ENCODE results near the gene PREX1.

PREX1 gene

GRCh38 chr20:48625136-48625900, 202.5 kb downstream of the PREX1 start:
- ChIA-PET CTCF (interaction anchor here (0.9 to 1.2 kb wide), 2 partner anchors 8 to 962 kb away, joined by 3 to 7 read pairs; no protein-coding TSS in a partner anchor), POLR2A (no interaction called here)
- no peak overlapping the region for H3K4me3 ChIP-seq (ENCODE audit: control insufficient read depth in 1 of 7, extremely low read depth in 1 of 7, insufficient read depth in 4 of 7, low read depth in 2 of 7, low read length in 6 of 7)
- H3K4me1 ChIP-seq (ENCODE audit: control extremely low read depth in 1 of 4, control insufficient read depth in 4 of 4, insufficient read depth in 4 of 4, low read length in 3 of 4), result peaks cover 0 to 32% (median 24%) of the 10 kb centered on the region in 4 experiments
- H3K27me3 ChIP-seq (replicated peaks in 2 of 5; ENCODE audit: control insufficient read depth in 4 of 5, insufficient read depth in 5 of 5, low read length in 4 of 5), result peaks cover 0 to 2% (median 0%) of the 10 kb centered on the region in 5 experiments
- H3K9me3 ChIP-seq (ENCODE audit: control extremely low read depth in 1 of 5, control insufficient read depth in 4 of 5, insufficient read depth in 2 of 5, low read depth in 1 of 5, low read length in 4 of 5), result no peaks in the 10 kb centered on the region
- no peak overlapping the region for H3K27ac ChIP-seq (ENCODE audit: insufficient read depth in 1 of 2, low read depth in 1 of 2, low read length in 2 of 2, poor library complexity in 1 of 2, severe bottlenecking in 2 of 2)
- H3K36me3 ChIP-seq (ENCODE audit: control insufficient read depth in 4 of 4, insufficient read depth in 4 of 4, low read length in 3 of 4), result peaks cover 0 to 57% (median 40%) of the 10 kb centered on the region in 4 experiments
- no peak for DNase-seq
- WGBS (ENCODE audit: insufficient coverage), result 96% methylated on average over 27 of the region's 29 CpGs

- POLR2A ChIA-PET, result no interaction called here
Observed at GRCh38 chr20:48624315-48625020, 203.3 kb downstream of the PREX1 start.

GRCh38 chr20:48623906-48624265, 203.9 kb downstream of the PREX1 start:
- CTCF ChIA-PET, result interaction anchor here (0.9 to 1.5 kb wide), 4 partner anchors 9 to 959 kb away, joined by 3 to 7 read pairs (median 4); no protein-coding TSS in a partner anchor

More at GRCh38 chr20:48624315-48625020, 203.3 kb downstream of the PREX1 start:
- 92% methylated on average over 15 of the region's 23 CpGs for WGBS (ENCODE audit: insufficient coverage)
- CTCF ChIA-PET, result interaction anchor here (0.9 to 1.5 kb wide), 4 partner anchors 8 to 960 kb away, joined by 3 to 7 read pairs (median 4); no protein-coding TSS in a partner anchor
- H3K9me3 ChIP-seq (ENCODE audit: control extremely low read depth in 1 of 5, control insufficient read depth in 4 of 5, insufficient read depth in 2 of 5, low read depth in 1 of 5, low read length in 4 of 5), result no peaks in the 10 kb centered on the region
- DNase-seq, result no peak
- peaks cover 0 to 49% (median 33%) of the 10 kb centered on the region in 4 experiments for H3K36me3 ChIP-seq (ENCODE audit: control insufficient read depth in 4 of 4, insufficient read depth in 4 of 4, low read length in 3 of 4)
- peaks cover 0 to 32% (median 24%) of the 10 kb centered on the region in 4 experiments for H3K4me1 ChIP-seq (ENCODE audit: control extremely low read depth in 1 of 4, control insufficient read depth in 4 of 4, insufficient read depth in 4 of 4, low read length in 3 of 4)
- H3K27me3 ChIP-seq (replicated peaks in 2 of 5; ENCODE audit: control insufficient read depth in 4 of 5, insufficient read depth in 5 of 5, low read length in 4 of 5), result peaks cover 0 to 11% (median 2%) of the 10 kb centered on the region in 5 experiments
- H3K4me3 ChIP-seq (ENCODE audit: control insufficient read depth in 1 of 7, extremely low read depth in 1 of 7, insufficient read depth in 4 of 7, low read depth in 2 of 7, low read length in 6 of 7), result no peak overlapping the region
- no peak overlapping the region for H3K27ac ChIP-seq (ENCODE audit: insufficient read depth in 1 of 2, low read depth in 1 of 2, low read length in 2 of 2, poor library complexity in 1 of 2, severe bottlenecking in 2 of 2)

GRCh38 chr20:48623176-48623905, 204.5 kb downstream of the PREX1 start:
- Histone ChIP-seq H3K4me3 (ENCODE audit: control insufficient read depth in 1 of 7, extremely low read depth in 1 of 7, insufficient read depth in 4 of 7, low read depth in 2 of 7, low read length in 6 of 7) (no peak overlapping the region), H3K4me1 (ENCODE audit: control extremely low read depth in 1 of 4, control insufficient read depth in 4 of 4, insufficient read depth in 4 of 4, low read length in 3 of 4) (peaks cover 0 to 32% (median 23%) of the 10 kb centered on the region in 4 experiments), H3K27ac (ENCODE audit: insufficient read depth in 1 of 2, low read depth in 1 of 2, low read length in 2 of 2, poor library complexity in 1 of 2, severe bottlenecking in 2 of 2) (no peak overlapping the region), H3K27me3 (replicated peaks in 2 of 5; ENCODE audit: control insufficient read depth in 4 of 5, insufficient read depth in 5 of 5, low read length in 4 of 5) (peaks cover 0 to 18% (median 2%) of the 10 kb centered on the region in 5 experiments), H3K9me3 (ENCODE audit: control extremely low read depth in 1 of 5, control insufficient read depth in 4 of 5, insufficient read depth in 2 of 5, low read depth in 1 of 5, low read length in 4 of 5) (no peaks in the 10 kb centered on the region), H3K36me3 (ENCODE audit: control insufficient read depth in 4 of 4, insufficient read depth in 4 of 4, low read length in 3 of 4) (peaks cover 0 to 38% (median 26%) of the 10 kb centered on the region in 4 experiments)
- ChIA-PET POLR2A (no interaction called here), CTCF (interaction anchor here (0.9 to 1.5 kb wide), 3 partner anchors 946 to 959 kb away, joined by 3 to 6 read pairs (median 3); no protein-coding TSS in a partner anchor)
- DNase-seq, result no peak
- 96% methylated on average over 13 of the region's 16 CpGs for WGBS (ENCODE audit: insufficient coverage)

More at GRCh38 chr20:48623906-48624265, 203.9 kb downstream of the PREX1 start:
- Histone ChIP-seq H3K4me1 (ENCODE audit: control extremely low read depth in 1 of 4, control insufficient read depth in 4 of 4, insufficient read depth in 4 of 4, low read length in 3 of 4) (peaks cover 0 to 32% (median 24%) of the 10 kb centered on the region in 4 experiments), H3K9me3 (ENCODE audit: control extremely low read depth in 1 of 5, control insufficient read depth in 4 of 5, insufficient read depth in 2 of 5, low read depth in 1 of 5, low read length in 4 of 5) (no peaks in the 10 kb centered on the region), H3K4me3 (ENCODE audit: control insufficient read depth in 1 of 7, extremely low read depth in 1 of 7, insufficient read depth in 4 of 7, low read depth in 2 of 7, low read length in 6 of 7) (no peak overlapping the region), H3K27me3 (replicated peaks in 2 of 5; ENCODE audit: control insufficient read depth in 4 of 5, insufficient read depth in 5 of 5, low read length in 4 of 5) (peaks cover 0 to 15% (median 2%) of the 10 kb centered on the region in 5 experiments), H3K27ac (ENCODE audit: insufficient read depth in 1 of 2, low read depth in 1 of 2, low read length in 2 of 2, poor library complexity in 1 of 2, severe bottlenecking in 2 of 2) (no peak overlapping the region), H3K36me3 (ENCODE audit: control insufficient read depth in 4 of 4, insufficient read depth in 4 of 4, low read length in 3 of 4) (peaks cover 0 to 43% (median 29%) of the 10 kb centered on the region in 4 experiments)
- WGBS (ENCODE audit: insufficient coverage), result 97% methylated on average over 8 of the region's 15 CpGs
- POLR2A ChIA-PET, result no interaction called here
- DNase-seq, result no peak

GRCh38 chr20:48622421-48622820, 205.4 kb downstream of the PREX1 start:
- peaks cover 0 to 29% (median 20%) of the 10 kb centered on the region in 4 experiments for H3K36me3 ChIP-seq (ENCODE audit: control insufficient read depth in 4 of 4, insufficient read depth in 4 of 4, low read length in 3 of 4)
- ChIA-PET CTCF (interaction anchor here (0.9 to 4.9 kb wide), 4 partner anchors 11 to 959 kb away, joined by 3 to 48 read pairs (median 22); no protein-coding TSS in a partner anchor), POLR2A (no interaction called here)
- H3K27me3 ChIP-seq (replicated peaks in 2 of 5; ENCODE audit: control insufficient read depth in 4 of 5, insufficient read depth in 5 of 5, low read length in 4 of 5), result peaks cover 0 to 18% (median 3%) of the 10 kb centered on the region in 5 experiments
- 45% methylated on average over 4 of the region's 11 CpGs for WGBS (ENCODE audit: insufficient coverage)
- no peak for DNase-seq
- H3K4me3 ChIP-seq (ENCODE audit: control insufficient read depth in 1 of 7, extremely low read depth in 1 of 7, insufficient read depth in 4 of 7, low read depth in 2 of 7, low read length in 6 of 7), result no peak overlapping the region
- H3K9me3 ChIP-seq (ENCODE audit: control extremely low read depth in 1 of 5, control insufficient read depth in 4 of 5, insufficient read depth in 2 of 5, low read depth in 1 of 5, low read length in 4 of 5), result no peaks in the 10 kb centered on the region
- H3K27ac ChIP-seq (ENCODE audit: insufficient read depth in 1 of 2, low read depth in 1 of 2, low read length in 2 of 2, poor library complexity in 1 of 2, severe bottlenecking in 2 of 2), result no peak overlapping the region
- H3K4me1 ChIP-seq (ENCODE audit: control extremely low read depth in 1 of 4, control insufficient read depth in 4 of 4, insufficient read depth in 4 of 4, low read length in 3 of 4), result peaks cover 0 to 29% (median 21%) of the 10 kb centered on the region in 4 experiments

GRCh38 chr20:48621376-48622078, 206.3 kb downstream of the PREX1 start:
- H3K27ac ChIP-seq (ENCODE audit: insufficient read depth in 1 of 2, low read depth in 1 of 2, low read length in 2 of 2, poor library complexity in 1 of 2, severe bottlenecking in 2 of 2), result no peak overlapping the region
- ChIA-PET POLR2A (no interaction called here), CTCF (interaction anchor here (0.6 to 4.9 kb wide), 17 partner anchors 11 to 1437 kb away, joined by 3 to 48 read pairs (median 4); partner anchors contain the start of gene SULF2)
- H3K36me3 ChIP-seq (ENCODE audit: control insufficient read depth in 4 of 4, insufficient read depth in 4 of 4, low read length in 3 of 4), result peaks cover 0 to 23% (median 17%) of the 10 kb centered on the region in 4 experiments
- H3K27me3 ChIP-seq (replicated peaks in 2 of 5; ENCODE audit: control insufficient read depth in 4 of 5, insufficient read depth in 5 of 5, low read length in 4 of 5), result peaks cover 0 to 18% (median 3%) of the 10 kb centered on the region in 5 experiments
- DNase-seq, result no peak
- H3K9me3 ChIP-seq (ENCODE audit: control extremely low read depth in 1 of 5, control insufficient read depth in 4 of 5, insufficient read depth in 2 of 5, low read depth in 1 of 5, low read length in 4 of 5), result no peaks in the 10 kb centered on the region
- H3K4me1 ChIP-seq (ENCODE audit: control extremely low read depth in 1 of 4, control insufficient read depth in 4 of 4, insufficient read depth in 4 of 4, low read length in 3 of 4), result peaks cover 0 to 20% (median 15%) of the 10 kb centered on the region in 4 experiments
- peak overlapping the region in 1 of 7 experiments; percentile 59 for H3K4me3 ChIP-seq (ENCODE audit: control insufficient read depth in 1 of 7, extremely low read depth in 1 of 7, insufficient read depth in 4 of 7, low read depth in 2 of 7, low read length in 6 of 7)
- 91% methylated on average over 12 of the region's 23 CpGs for WGBS (ENCODE audit: insufficient coverage)

All from common myeloid progenitor, CD34-positive (primary cell).